RCC 7860 (cell line): ENCODE measurements around the gene SFRP2.

Experiments used
- DNase-seq: peaks from one replicate; pipeline ENCODE4 v3.0.0-alpha.2; 2015; ENCODE audit warnings: low spot score
- FAIRE-seq: peaks from 2 replicates; lab custom pipeline; 2012; peaks lifted over from hg19 to GRCh38; lab: Jason Lieb, UNC

SFRP2 gene

DNA sequence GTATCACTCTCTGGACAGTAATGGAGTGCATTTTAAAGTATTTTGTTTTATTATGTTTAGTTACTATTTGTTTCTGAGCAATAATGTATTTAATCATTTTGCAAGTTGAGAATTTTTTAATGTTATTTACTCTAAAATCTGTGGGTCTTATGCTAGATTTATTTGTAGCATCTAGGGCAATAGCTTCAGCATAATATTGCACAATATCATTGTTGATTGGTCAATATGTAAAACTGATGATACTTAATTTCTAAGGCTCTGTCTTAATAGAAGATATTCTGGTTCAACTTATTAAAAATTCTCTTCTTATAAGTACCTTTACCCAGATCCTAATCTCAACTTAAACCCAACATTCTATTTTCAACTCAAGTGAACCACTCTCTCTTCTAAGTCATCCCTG, 11.5 kb downstream of the SFRP2 start:
- no peak for FAIRE-seq
- no peak for DNase-seq

DNA sequence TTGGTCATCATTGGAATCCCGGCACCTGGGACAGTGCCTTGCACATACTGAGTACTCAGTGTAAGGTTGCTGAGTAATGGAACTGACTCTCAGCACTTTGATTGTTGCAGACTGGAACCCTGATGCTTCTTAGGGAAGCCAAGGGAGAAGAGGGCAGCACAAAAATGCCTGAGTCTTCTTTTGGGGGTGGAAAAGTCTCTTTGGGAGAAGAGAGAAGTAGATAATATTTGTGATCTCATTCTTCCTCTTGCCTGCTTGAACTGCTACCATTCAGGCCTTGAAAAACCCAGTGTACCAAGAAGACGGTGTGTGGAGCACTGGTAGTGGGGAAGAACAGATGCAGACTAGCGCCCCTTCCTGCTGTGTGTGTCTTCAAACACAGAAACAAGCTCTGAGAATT, 12.3 kb downstream of the SFRP2 start:
- DNase-seq (no peak), FAIRE-seq (no peak)

DNA sequence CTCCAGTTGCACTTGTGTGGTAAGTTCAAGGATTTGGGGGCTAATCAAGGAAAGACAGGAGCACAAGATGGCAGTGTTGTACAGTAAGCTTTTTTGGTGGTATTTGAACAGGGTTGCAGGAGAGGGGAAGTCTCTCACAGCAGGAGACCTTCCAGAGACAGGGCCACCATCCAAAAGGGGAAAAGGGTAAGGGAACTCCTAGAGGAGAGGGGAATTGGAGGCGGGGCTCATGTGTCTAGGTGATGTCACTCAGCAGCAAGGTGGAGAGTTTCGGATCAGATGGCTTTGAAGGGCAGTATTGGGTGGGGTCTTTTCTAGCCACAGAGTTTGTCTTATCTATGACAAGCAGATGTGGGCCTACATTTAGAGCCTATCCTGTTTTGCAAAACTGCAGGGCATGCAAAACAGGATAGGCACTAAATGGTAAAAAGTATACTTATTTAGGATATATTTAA, 15.6 kb downstream of the SFRP2 start:
- DNase-seq (no peak), FAIRE-seq (no peak)

DNA sequence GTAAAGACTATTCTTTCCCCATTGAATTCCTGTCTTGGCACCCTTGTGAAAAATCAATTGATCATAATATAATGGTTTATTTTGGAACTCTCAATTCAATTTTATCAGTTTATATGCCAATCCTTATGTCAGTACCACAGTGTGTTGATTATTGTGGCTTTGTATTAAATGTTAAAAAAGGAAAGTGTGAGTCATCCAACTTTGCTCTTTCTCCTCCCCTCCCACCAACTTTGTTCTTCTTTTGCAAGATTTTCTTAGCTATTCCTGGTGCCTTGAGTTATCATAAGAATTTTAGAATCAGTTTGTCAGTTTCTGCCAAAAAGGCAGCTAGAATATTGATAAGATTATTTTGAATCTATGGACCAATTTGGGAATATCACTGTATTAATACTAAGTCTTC, 17.8 kb downstream of the SFRP2 start:
- DNase-seq (no peak), FAIRE-seq (no peak)

DNA sequence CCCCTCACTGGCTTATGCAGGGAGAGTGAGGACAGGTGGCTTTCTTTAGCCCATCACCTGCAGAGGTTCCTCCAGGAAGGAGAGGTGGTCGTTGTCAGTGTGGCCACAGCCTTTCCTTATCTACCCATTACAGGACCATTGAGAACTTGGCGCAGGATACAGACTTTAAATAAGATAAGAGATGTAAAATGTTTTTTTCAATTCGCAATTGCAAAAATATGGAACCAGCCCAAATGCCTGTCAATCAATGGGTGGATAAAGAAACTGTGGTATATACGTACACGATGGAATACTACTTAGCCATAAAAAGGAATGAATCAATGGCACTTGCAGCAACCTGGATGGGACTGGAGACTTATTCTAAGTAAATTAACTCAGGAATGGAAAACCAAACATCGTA, 22.1 kb downstream of the SFRP2 start:
- DNase-seq (no peak), FAIRE-seq (no peak)

DNA sequence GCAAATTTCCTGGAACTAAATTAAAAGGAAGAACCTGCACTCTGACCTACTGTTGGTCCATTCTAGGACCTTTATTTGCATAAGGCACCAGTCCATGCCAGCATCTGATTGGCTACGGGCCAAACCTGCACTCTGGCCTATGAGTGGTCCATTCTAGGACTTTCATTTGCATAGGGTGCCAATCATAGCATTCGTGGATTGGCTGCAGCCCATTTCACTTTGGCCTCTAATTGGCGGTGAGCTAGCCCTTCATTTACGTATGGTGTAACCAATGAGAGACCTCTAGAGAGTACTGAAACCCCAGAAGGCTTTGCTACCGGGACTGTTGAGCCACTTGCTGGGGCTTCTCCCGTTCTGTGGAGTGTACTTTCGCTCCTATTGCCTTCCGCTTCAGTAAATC, 23.0 kb downstream of the SFRP2 start:
- FAIRE-seq, result no peak
- DNase-seq, result no peak

DNA sequence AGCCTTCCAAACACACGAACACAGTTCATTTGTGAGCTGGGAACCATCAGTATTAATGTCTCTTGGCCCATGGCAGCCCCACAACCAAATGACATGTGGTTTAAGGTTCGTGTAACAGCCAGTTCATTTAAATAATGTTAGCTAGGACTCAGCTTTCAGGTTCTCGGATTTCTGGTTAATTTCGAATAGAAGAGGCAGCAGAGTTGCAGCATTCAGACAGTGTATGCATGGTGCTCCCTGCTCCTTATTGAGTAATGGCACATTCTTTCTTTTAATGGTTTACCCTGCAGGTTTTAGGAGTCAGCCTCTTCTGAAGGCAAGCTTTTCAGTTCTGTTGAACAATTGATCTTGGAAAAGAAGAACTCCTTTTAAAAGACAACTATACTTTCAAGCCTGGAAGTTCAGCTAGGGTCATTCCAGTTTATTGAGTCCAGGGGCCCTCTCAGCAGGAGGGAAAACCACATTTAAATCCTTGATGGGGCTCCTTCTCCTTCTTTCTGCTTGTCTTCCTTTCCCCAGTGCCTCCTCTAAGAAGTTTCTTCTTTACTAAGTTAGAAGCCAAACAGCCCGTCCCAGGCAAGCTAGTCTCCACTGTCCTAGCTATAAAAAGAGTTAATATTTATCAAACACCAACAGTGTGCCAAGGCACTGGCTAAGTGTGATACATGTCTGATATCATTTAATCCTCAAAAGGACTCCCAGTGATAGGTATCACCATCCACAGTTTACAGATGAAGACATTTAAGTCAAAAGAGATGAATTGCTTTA, 24.1 kb downstream of the SFRP2 start:
- no peak for FAIRE-seq
- DNase-seq, result no peak

DNA sequence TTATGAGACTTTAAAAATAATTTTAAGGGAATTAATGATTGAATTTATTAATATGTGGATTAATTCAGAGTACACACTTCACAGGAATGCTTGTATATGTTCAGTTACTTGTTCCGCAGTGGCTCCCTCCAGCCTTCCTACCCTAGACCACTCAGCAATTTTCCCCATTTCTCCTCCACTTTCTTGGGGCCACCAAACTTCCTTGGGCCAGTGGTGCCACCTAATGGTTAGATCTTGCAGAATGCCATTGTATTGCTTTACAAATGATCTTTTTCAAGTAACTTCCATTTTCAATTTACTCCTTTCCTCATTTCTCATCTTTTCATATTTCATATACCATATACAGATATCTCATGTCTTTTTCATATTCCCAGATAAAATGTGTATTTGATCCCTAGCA, 25.5 kb downstream of the SFRP2 start:
- DNase-seq (no peak), FAIRE-seq (no peak)

DNA sequence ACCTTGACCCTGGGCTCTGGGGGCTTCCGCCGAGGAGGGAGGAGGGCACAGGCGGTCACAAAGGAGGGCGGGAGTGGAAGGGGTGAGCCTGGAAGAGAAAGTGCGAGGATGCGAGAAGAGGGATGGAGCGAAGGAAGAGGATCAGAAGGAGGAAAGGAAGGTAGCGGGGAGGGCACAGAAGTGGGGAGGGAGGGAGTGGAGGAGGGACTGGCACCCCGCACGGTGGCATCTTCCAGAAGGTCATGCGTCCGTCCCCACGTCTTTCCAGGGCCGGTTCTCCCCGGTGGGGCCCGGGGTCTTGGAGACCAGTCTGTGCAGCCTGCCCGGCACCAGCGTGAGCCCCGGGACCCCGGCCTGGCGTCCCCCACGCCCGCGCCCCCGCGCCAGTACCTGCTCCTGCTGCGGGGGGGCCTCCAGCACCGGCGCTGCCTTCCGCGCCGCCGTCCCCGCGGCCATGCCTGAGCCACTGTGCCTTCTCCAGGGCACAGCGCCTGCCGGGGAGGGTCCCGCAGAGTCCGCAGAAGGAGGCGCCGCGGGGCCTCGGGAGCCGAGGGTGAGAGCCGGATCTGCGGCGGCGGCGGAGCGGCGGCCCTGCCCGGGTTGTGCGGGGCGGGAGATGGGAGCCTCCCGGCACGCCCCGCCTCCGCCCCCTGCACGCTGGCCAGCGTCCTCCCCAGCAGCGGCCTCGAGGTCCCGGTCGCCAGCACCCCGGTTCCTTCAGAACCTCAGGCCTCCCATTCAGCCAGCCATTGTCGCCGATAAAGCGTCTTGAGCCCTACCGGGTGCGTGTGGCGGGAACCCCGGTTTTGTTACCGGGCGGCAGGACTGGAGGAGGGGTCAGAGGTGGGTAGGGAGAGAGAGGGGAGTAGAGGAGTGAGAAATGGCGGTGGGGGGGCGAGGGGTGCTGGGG, 29.2 kb downstream of the SFRP2 start, which contains the start of gene RNF175:
RNF175 (minus strand) TSS at position 618 of the 910 bp plus-strand sequence; CDS start at position 456, 162 bp downstream.
- FAIRE-seq (no peak), DNase-seq (no peak)

DNA sequence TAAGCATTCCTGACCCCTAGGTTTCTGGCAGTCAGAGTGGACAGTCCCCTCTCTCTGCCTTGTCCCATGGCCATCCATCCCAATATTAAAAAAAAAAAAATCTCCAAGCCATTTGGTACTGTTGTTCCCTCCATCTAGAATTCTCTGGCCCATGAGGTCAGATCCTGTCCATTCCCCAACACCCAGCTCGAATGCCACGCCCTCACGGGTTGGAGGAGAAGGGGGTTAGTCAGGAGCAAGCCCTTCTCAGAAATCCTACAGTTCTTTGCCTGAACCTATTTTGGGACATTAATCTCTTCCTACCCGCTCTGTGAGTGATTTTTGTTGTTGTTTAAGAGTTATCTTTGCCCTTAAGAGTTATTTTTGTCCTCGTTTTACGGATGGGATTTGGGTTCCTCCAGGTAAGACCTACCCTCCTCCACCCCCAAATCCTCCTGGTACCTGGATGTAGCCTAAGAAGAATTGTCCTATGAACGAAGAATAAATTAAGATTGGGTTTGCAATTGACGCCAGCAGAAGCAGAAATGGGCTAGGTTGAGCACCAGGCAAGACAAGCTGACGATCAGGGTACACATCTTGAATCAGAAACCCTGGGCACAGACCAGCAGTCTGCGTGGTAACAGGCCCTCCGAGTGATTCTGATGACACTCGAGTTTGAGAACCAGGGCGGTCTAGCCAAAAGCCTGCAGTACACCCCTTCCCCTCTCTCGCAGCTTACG, 30.0 kb downstream of the SFRP2 start:
- DNase-seq (no peak), FAIRE-seq (no peak)

DNA sequence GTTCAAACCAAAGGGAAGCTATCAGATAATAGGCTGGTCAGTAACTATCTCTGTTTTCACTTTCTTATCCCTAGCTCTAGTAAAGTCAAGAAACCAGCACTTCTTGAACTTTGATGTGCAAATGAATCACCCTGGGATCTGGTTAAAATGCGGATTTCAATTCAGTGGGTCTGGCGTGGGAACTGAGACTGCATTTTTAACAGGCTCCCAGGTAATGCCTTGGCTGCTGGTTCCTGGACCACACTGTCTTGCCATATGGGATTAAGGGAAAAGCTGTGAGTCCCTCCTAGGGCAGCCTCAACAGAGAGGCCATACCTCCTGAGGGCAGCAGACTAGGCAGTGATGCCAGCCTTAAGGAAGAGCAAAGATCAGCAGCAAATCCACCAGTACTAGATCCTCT, 30.7 kb downstream of the SFRP2 start:
- FAIRE-seq, result no peak
- no peak for DNase-seq

DNA sequence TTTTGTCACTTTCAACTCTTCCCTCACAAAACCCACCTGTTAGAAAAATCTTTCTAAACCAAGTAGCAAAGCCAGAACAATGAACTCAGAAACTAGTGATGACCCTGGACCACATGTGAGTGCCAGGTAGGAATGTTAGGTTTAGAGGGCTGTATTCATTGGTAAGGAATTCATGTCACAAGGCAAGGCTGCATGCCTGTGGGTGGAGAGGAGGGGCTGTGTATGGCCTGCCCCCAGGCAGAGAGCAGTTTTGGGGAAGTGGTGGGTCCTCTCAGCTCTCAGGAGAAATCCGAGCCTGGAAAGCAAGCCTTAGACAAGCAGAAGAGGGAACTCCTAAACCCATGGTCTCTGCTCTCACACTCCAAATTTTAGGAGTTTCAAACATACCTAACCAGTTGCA, 31.5 kb downstream of the SFRP2 start:
- DNase-seq (no peak), FAIRE-seq (no peak)

DNA sequence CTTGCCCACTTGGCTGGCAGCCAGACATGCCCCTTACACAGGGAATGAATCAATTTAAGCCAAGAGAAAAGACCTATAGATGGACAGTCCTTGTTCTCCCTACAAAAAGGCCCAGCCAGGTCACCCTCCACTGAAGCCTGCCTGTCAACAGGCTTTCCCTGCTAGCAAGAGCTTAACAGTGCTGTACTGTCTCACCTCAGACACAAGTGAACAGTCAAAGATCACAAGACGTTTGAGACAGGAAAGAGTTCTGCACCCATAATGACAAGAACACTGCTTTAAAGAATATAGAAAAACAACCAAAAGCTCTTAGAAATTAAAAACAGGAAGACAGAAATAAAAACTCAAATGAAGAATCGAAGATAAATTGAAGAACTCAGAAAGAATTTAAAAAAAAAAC, 33.7 kb downstream of the SFRP2 start:
- no peak for FAIRE-seq
- DNase-seq, result no peak

DNA sequence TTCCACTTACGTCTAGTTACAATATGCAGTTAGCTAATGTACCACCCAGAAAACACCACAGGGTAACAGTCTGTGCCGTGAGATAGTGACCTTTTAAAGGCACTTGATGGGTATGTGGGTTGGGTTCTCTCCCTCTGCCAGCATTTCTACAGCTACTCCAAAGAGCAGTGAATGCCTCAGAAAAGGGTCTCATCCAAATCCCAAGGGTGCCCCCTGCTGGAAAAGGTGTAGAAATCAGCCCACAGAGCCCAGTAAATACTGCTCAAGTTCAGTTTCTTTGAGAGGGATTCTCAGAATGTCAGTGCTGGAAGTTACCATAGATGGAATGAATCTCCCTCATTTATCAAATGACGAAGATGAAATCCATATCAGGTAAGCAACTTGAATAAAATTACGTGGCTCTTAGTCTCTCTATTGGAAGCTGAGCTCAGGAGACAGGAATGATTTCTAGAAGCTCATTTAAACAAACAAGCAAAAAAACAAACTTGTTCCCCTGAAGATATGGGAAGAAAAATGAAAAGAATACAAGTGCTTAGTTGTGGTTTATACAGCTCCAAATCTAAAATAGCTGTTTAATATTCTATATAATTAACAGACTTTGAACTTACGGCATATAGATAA, 38.6 kb downstream of the SFRP2 start:
- FAIRE-seq, result no peak
- peak; percentile 25 for DNase-seq

DNA sequence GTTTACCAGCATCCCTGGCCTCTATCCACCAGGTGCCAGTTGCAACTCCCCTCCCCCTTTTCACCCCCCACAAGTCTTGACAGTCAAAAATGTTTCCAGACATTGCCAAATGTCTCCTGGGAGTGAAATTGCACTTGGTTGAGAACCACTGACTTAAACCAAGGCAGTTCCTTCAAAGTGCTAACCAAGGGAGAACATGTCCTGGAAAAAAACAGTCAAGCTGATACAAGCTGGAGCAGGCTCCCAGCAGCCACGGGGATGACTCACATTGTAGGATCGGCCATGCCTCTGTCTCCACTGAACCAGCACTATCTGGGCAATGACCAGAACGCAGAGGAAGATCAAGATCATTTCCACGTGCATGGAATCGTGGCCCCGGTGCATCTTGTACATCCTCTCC, 40.5 kb downstream of the SFRP2 start:
- DNase-seq, result peak; percentile 78
- peak; percentile 82 for FAIRE-seq

DNA sequence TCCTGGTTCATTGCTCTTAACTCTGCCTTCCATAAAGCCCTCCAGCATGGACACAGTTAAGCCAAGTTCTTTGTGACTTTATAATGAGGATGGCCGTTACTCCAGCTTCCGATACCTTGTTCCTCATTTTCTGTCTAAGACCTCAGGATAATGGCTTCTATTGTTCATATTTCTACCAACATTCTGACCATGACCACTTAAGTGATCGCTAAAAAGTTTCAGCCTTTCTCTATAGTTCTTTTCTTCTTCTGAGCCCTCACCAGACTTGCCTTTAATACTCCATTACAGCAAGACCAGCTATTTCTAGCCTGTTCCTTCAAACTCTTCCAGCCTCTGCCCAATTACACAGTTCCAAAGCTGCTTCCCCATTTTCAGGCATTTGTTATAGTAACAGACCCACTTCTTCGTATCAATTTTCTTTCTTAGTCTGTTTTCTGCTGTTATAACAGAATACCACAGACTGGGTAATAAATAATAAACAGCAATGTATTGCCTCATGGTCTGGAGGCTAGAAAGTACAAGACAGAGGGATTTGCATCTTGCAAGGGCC, 41.4 kb downstream of the SFRP2 start:
- FAIRE-seq, result no peak
- DNase-seq, result no peak

DNA sequence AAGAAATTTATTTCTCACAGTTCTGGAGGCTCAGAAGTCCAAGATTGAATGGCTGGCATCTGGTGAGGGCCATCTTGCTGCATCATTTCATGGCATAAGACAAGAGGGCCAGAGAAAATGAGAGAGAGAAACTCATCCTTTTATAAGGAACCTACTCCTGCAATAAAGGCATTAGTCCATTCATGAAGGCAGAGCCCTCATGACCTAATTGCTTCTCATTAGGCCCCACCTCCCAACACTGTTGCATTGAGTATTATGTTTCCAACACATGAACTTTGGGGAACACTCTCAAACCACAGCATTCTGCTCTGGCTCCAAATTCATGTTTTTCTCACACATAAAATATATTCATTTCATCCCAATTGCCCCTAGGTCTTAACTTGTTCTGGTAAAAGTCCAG, 43.2 kb downstream of the SFRP2 start:
- no peak for DNase-seq
- FAIRE-seq, result no peak

DNA sequence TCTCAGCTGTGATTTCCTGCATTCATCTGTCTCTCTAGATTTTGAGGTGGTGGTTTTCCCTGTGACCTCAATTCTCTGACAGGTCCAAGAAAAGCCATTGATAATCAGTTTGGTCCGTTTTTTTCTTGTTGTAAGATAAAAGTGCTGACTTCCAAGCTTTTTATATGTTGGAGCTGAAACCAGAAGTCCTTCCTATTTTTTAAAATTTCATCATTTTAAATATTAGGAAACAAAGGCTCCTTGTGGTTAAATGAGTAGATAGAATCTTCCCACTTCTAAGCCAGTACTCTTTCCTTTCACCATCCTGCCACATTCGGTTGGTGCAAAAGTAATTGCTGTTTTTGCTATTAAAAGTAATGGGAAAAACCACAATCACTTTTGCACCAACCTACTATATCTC, 47.3 kb downstream of the SFRP2 start:
- DNase-seq (no peak), FAIRE-seq (no peak)

DNA sequence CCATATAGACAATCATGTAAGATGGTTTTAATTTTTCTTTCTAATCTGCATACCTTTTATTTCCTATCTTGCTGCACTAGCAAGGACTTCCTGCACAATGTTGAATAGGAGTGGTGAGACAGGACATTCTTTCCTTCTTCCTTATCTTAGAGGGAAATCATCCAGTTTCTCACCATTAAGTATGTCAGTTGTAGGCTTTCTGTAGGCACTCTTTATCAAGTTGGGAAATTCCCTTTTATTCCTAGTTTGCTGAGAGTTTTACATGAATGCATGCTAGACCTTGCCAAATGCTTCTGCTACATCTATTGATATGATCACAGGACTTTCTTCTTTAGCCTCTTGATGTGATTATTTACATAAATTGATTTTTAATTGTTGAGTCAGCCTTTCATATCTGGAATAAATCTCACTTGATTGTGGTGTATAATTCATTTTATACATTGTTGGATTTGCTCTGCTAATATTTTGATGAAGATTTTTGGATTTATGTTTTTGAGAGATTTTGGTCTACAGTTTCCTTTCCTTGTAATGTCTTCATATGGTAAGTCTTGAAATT, 52.9 kb downstream of the SFRP2 start:
- DNase-seq (no peak), FAIRE-seq (no peak)

DNA sequence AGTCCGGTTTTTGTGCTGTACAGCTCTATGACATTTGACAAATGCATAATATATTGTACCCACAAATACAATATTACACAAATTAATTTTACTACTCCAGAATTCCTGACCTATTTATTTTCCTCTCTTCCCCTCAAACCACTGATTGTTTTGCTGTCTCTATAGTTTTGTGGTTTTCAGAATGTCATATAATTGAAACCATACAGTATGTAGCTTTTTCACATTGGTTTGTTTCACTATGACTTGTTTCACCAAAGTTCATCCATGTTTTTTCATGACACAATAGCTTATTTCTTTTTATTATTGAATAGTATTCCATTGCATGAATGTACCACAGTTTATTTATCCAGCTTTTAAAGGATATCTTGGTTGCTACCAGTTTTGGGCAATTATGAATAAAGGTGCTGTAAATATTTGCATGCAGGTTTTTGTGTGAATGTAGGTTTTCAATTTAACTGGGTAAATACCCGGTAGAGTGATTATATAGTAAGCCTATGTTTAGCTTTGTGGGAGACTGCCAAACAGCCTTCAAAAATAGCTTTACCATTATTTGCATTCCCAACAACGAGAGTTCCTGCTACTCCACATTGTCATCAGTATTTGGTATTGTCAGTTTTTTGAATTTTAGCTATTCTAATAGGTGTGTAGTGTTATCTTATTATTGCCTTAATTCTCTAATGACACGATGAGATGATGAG, 55.0 kb downstream of the SFRP2 start:
- no peak for DNase-seq
- no peak for FAIRE-seq
